ENCODE data around the gene SLCO2A1.
A peak's percentile ranks its signal among the peaks of the same experiment; 100 is the strongest.

SLCO2A1 gene

GRCh38 chr3:133980550-133980949 is 49.2 kb downstream of the SLCO2A1 start:
- no peak for DNase-seq (ENCODE audit: low read depth, low spot score)

DNA sequence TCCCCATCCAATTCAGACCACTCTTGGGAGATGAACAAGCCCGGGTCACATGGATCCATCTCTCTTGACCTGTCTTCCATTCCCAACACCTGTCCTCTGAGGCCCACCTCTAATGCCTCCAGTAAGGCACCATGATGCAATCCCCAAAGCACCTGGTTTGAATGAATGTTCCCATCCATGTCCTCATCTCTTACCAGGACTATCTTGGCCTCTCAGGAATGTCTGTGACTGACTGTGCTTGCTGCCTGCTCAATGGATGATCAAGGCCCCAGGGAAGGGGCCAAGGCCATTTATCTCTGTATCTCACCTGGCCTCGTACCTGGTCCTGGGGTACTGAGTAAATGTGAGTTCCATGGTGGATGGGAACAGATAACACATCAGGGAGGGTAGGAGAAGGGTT is 49.7 kb downstream of the SLCO2A1 start:
- DNase-seq (ENCODE audit: low read depth, low spot score) = no peak

GRCh38 chr3:133979553-133979952 is 50.2 kb downstream of the SLCO2A1 start:
- DNase-seq (ENCODE audit: low read depth, low spot score) = no peak

- DNase-seq (ENCODE audit: low read depth, low spot score) = no peak
Observed at GRCh38 chr3:133977568-133977967, 52.2 kb downstream of the SLCO2A1 start.

DNA sequence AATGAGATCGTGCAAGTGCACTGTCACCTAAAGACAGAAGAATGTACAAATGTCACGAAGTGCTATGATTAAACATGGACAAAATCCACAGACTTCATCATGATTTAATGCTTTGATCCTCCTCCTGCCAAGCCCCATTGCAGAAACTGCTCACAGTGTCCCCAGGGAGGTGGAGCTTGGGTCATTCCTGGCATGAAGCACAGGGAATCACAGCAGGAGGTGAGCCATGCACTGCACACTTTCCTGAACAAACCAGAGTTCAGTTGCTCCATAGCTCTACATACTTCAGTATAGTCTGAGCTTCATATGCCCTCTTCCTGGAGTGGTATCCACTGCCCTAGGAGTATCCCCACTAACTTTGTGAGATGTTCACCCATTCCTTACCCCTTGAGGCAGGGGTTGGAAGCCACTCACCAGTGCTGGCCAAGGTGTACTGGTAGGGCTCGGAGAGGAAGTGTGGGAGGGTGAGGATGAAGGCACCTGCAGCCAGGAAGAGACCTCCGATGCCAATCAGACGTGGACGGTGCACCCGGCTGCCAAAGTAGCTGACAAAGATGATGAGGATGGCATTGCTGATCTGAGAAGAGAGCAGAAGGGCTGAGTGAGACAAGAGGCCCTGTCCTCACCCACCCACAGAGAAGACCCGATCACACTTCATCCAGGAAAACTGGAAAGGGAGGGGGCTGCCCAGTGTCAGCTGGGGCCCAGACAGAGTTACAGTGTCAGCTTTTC is 56.3 kb downstream of the SLCO2A1 start:
- no peak for DNase-seq (ENCODE audit: low read depth, low spot score)

- DNase-seq (ENCODE audit: low read depth, low spot score) = no peak
Observed at GRCh38 chr3:133972156-133972555, 57.6 kb downstream of the SLCO2A1 start.

GRCh38 chr3:133970916-133971315 is 58.8 kb downstream of the SLCO2A1 start:
- DNase-seq (ENCODE audit: low read depth, low spot score) = no peak

DNA sequence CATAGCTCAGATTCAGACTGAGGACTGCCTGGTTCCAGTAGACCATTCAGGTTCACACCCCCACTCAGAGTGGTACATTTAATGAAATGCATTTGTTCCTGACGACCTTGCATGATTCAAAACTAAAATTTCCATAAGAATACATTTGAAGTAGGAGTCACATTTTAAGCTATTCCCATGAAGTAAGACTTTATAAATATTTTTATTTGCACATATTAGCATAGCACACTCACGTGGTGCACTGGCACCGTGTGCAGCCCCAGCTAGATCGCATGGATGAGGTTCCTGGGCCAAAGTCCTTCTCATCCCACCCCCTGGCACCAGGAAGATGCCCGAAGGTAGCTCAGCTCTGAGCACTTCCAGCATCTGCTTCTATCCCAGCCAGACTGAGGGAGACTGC is 59.4 kb downstream of the SLCO2A1 start:
- no peak for DNase-seq (ENCODE audit: low read depth, low spot score)

GRCh38 chr3:133967992-133968892 is 61.5 kb downstream of the SLCO2A1 start:
- DNase-seq (ENCODE audit: low read depth, low spot score) = no peak

DNA sequence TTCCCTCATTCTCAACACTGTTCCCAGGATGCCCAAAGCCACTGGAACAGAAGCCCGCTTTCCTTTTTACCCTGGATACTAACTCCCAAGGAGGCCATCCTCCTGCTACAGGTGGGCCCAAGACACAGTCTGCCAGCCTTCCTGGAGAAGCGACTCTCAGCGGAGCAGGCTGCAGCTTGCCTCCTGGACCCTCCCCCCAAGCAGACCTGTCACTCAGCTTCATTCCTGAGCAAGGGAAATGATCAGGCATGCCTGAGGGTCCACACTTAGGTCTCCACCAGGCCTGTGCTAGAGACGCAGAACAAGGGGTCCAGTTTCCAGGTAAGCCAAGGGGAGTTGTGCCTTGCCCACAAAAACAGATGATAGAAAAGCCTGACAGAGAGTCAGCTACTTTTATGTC is 62.8 kb downstream of the SLCO2A1 start:
- peak; percentile 59 for DNase-seq (ENCODE audit: low read depth, low spot score)

DNA sequence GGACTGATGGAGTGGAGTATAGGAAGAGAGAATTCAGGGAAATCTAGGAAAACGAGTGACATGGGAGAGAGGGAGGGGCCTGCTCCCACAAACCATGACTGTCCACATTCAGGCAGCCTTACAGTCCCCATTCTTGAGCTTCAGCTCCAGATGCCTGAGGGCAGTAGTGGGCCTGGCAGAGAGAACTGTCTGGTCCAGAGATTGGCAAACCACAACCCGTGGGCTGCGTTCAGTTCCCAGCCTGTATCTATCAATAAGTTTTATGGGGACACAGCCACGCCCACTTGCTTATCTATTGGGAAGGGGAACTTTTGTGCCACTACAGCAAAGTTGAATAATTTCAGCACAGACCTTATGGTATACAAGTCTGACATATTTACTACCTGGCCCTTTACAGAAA is 63.8 kb downstream of the SLCO2A1 start:
- no peak for DNase-seq (ENCODE audit: low read depth, low spot score)

DNA sequence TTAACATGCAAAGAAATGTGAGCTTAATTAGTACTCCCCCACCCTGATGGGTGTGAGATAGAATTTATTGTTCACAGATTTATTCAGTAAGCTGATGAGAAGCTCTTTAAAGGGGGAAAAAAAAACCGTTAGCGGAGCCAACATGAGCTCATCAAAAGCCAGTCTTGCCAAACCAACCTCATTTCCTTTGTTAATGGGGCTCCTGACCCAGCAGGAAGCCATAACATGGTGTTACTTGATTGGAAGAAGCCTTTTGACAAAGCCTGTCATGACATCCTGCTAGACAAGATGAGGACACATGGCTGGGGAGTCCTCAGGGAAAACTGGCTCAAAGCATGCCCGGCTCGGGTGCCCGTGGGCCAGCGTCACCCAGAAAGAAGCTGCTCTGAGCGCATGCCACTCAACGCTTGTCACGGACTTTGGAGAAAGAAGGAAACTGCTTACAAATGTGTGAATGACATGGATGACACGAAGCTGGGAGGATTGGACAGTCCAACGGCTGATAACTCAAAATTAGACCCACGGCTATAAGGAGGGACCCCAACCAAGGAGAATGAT is 64.6 kb downstream of the SLCO2A1 start:
- no peak for DNase-seq (ENCODE audit: low read depth, low spot score)

GRCh38 chr3:133964547-133964946 is 65.2 kb downstream of the SLCO2A1 start:
- DNase-seq (ENCODE audit: low read depth, low spot score) = no peak

DNA sequence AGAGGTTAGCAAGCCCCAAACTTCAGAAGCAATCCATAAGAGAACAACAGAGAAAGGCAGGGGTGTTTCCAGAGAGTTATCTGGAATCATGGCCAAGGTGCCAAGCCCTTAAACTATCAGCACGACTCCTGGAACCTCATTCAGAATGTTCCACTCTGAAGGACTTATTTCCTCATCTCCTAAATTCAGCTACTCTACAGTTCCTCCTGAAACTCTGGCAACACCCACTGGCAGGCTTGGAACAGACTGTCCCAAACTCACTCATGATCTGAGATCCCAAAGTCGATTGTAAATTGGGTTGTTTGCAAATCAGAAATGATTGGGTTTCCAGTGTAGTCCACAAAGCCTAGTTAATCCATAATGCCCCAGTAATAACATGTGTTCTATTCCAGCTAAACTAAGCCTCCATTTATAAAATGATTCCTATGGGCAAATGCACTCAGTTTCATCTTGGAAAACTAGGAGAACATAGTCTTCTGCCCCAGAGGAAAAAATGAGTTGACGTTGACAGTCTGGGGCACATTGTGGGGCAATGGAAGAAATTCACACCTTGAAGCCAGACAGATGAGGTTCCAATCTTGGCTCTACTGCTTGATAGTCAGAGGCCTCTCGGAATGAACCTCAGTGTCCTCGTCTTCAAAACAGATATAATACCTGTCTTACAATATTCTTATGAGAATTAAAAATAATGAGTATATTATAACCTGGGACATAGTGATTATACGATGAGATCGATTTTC is 65.9 kb downstream of the SLCO2A1 start:
- no peak for DNase-seq (ENCODE audit: low read depth, low spot score)

- DNase-seq (ENCODE audit: low read depth, low spot score) = peak; percentile 65
Observed at GRCh38 chr3:133962849-133963248, 66.9 kb downstream of the SLCO2A1 start.

GRCh38 chr3:133958071-133958805 is 71.5 kb downstream of the SLCO2A1 start:
- no peak for DNase-seq (ENCODE audit: low read depth, low spot score)

- no peak for DNase-seq (ENCODE audit: low read depth, low spot score)
Observed at GRCh38 chr3:133956982-133957381, 72.7 kb downstream of the SLCO2A1 start.

GRCh38 chr3:133956353-133956752 is 73.4 kb downstream of the SLCO2A1 start:
- DNase-seq (ENCODE audit: low read depth, low spot score) = no peak

DNA sequence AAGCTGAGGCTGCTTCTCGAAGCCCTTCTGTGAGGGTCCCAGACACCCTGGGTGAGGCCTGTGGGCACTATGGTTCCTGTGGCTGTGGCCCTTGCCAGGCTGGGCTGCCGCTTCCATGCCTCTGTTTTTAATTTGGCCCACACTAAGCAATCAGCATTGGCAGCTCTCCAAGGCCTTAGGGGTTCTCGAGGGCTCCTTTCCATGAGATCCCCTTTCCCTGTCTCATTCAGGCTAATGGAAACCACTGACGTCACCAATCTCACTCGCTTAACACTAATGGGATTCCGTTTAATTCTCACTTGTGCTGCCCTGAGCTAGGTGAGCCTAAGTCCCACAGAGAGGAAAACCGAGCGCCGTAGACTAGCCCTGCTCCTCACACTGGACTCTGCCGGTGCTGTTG is 73.8 kb downstream of the SLCO2A1 start:
- no peak for DNase-seq (ENCODE audit: low read depth, low spot score)

DNA sequence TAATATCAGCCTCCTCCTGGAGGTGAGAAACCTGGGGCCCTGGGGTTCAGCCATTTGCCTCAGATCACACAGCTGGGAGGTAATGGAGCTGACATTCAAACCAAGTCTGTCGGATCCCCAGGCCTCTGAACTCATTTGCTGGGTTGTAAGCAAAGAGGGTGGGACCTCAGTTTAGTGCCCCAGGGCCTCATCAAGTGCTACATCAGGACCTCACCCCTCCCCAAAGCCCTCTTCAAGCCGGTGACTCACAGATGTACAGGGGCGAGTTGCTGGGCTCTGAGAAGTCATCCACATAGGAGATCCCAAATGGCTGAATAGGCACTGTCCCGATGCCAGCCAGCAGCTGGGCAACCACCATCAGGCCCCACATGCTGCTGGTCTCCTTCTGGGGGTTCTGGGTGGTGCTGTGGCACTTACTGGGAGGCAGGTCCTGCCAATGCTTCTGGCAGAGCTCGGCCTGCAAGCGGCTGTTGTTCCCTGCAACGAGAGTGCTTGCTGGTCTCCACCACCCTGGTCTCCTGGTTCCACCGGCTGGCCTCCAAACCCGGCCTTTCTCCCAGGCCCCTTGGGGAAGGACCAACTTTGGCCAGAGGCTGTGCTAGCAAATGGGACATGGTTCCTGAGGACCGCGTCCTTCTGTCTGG is 74.9 kb downstream of the SLCO2A1 start:
- no peak for DNase-seq (ENCODE audit: low read depth, low spot score)

- no peak for DNase-seq (ENCODE audit: low read depth, low spot score)
Observed at GRCh38 chr3:133953297-133953696, 76.4 kb downstream of the SLCO2A1 start.

Data from ELF-1 (cell line).